Right lobe of liver (tissue), 4 donors: ENCODE data around the gene PALMD.

Experiments used
- POLR2A ChIP-seq: fragments of 450-650 bp; IDR thresholded peaks from one replicate; pipeline ENCODE4 v1.6.1; 2017; ENCODE audit warnings: antibody characterized with exemption, mild to moderate bottlenecking
- TF ChIP-seq, protein P1 (sequence below), 4 donors: fragments of 200-600 bp in 3 of 4; fragments of 450-650 bp in 1 of 4; IDR thresholded peaks; one replicate each; pipeline versions ENCODE4 v1.5.1 to v1.8.0; 2016 to 2022; ENCODE audit warnings: antibody characterized with exemption in 4 of 4, mild to moderate bottlenecking in 2 of 4
- donor health status: DM: no; HTN: no; CAD: no.
- donor health status: DM: no; HTN: no; CAD: no.
- donor health status: DM: no; HTN: yes; CAD: no.

GRCh38 chr1:99659755-99660210 lies 13.9 kb downstream of the PALMD start:
- TF ChIP-seq, protein P1, sequence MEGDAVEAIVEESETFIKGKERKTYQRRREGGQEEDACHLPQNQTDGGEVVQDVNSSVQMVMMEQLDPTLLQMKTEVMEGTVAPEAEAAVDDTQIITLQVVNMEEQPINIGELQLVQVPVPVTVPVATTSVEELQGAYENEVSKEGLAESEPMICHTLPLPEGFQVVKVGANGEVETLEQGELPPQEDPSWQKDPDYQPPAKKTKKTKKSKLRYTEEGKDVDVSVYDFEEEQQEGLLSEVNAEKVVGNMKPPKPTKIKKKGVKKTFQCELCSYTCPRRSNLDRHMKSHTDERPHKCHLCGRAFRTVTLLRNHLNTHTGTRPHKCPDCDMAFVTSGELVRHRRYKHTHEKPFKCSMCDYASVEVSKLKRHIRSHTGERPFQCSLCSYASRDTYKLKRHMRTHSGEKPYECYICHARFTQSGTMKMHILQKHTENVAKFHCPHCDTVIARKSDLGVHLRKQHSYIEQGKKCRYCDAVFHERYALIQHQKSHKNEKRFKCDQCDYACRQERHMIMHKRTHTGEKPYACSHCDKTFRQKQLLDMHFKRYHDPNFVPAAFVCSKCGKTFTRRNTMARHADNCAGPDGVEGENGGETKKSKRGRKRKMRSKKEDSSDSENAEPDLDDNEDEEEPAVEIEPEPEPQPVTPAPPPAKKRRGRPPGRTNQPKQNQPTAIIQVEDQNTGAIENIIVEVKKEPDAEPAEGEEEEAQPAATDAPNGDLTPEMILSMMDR (IDR thresholded peaks at IDR 0.05): no peak
- TF ChIP-seq POLR2A: no peak
